IgD-negative memory B cell (primary cell): ENCODE results near the gene KCNB1. TPM values are rescaled to one million over a fixed set of nuclear protein-coding genes. Genes with fewer than 3 reads are reported as not detected.

Experiments used
- H3K27ac Mint-ChIP-seq, 3 donors: one replicate each; pipeline ENCODE4 v1.8.0; 2020 to 2022; ENCODE audit warnings: mild to moderate bottlenecking in 3 of 3, mixed read lengths in 3 of 3, moderate library complexity in 1 of 3
- H3K27me3 Mint-ChIP-seq: one replicate; pipeline ENCODE4 v1.8.0; 2021; ENCODE audit warnings: mixed read lengths
- H3K36me3 Mint-ChIP-seq: one replicate; pipeline ENCODE4 v1.8.0; 2020; ENCODE audit warnings: mild to moderate bottlenecking, mixed read lengths
- H3K4me1 Mint-ChIP-seq, 3 donors: one replicate each; pipeline ENCODE4 v1.8.0; 2020 to 2022; ENCODE audit warnings: mixed read lengths in 3 of 3, mild to moderate bottlenecking in 1 of 3
- H3K4me3 Mint-ChIP-seq, 4 donors: one replicate each; pipeline ENCODE4 v1.8.0; 2020 to 2022; ENCODE audit warnings: mild to moderate bottlenecking in 4 of 4, mixed read lengths in 4 of 4, moderate library complexity in 3 of 4
- H3K9me3 Mint-ChIP-seq, 3 donors: one replicate each; pipeline ENCODE4 v1.8.0; 2020 to 2021; ENCODE audit warnings: mixed read lengths in 3 of 3, mild to moderate bottlenecking in 1 of 3
- polyA plus RNA-seq: library from polyadenylated mRNA; unstranded; fragments of 300-500 nt; fragmentation: Illumina TruSeq; gene quantifications from one replicate; pipeline ENCODE4 v1.2.3, GENCODE V29; 2021

Gene KCNB1
- polyA plus RNA-seq: not detected

GRCh38 chr20:49482621-49483017, at the start of gene KCNB1:
Gene KCNB1, minus strand, starts transcription at chr20:49482668. Its CDS starts 188 bp downstream, at chr20:49482480.
- peaks cover 2% of the 10 kb centered on the region for H3K36me3 Mint-ChIP-seq
- H3K4me1 Mint-ChIP-seq: peaks cover 3 to 5% (median 5%) of the 10 kb centered on the region in 3 donors
- peaks cover 44% of the 10 kb centered on the region for H3K27me3 Mint-ChIP-seq
- H3K4me3 Mint-ChIP-seq: peak within 1 kb of the TSS in 1 of 4 donors; percentile 45
- H3K27ac Mint-ChIP-seq: no peak within 1 kb of the TSS
- H3K9me3 Mint-ChIP-seq: peaks cover 0 to 7% (median 0%) of the 10 kb centered on the region in 3 donors

- Mint-ChIP-seq H3K4me1 (peaks cover 2 to 5% (median 3%) of the 10 kb centered on the region in 3 donors), H3K36me3 (no peaks in the 10 kb centered on the region), H3K27ac (no peak overlapping the region)
Measured at GRCh38 chr20:49529470-49529869, 47.0 kb upstream of the KCNB1 start.

GRCh38 chr20:49526568-49526967, 44.1 kb upstream of the KCNB1 start:
- Mint-ChIP-seq H3K9me3 (peaks cover 0 to 17% (median 12%) of the 10 kb centered on the region in 3 donors), H3K27ac (no peak overlapping the region), H3K4me1 (no peaks in the 10 kb centered on the region), H3K4me3 (no peak overlapping the region), H3K36me3 (no peaks in the 10 kb centered on the region), H3K27me3 (peaks cover 24% of the 10 kb centered on the region)

More at GRCh38 chr20:49529470-49529869, 47.0 kb upstream of the KCNB1 start:
- H3K4me3 Mint-ChIP-seq: no peak overlapping the region
- H3K9me3 Mint-ChIP-seq: peaks cover 0 to 5% (median 4%) of the 10 kb centered on the region in 3 donors
- H3K27me3 Mint-ChIP-seq: peaks cover 13% of the 10 kb centered on the region

GRCh38 chr20:49526056-49526455, 43.6 kb upstream of the KCNB1 start:
- Mint-ChIP-seq H3K27ac (no peak overlapping the region), H3K9me3 (peaks cover 0 to 17% (median 12%) of the 10 kb centered on the region in 3 donors), H3K4me3 (no peak overlapping the region), H3K4me1 (no peaks in the 10 kb centered on the region), H3K27me3 (peaks cover 25% of the 10 kb centered on the region), H3K36me3 (no peaks in the 10 kb centered on the region)

GRCh38 chr20:49523767-49524360, 41.4 kb upstream of the KCNB1 start:
- H3K27me3 Mint-ChIP-seq: peaks cover 29% of the 10 kb centered on the region
- H3K27ac Mint-ChIP-seq: no peak overlapping the region
- H3K4me3 Mint-ChIP-seq: peak overlapping the region in 1 of 4 donors; percentile 42
- H3K4me1 Mint-ChIP-seq: no peaks in the 10 kb centered on the region
- H3K9me3 Mint-ChIP-seq: peaks cover 0 to 17% (median 12%) of the 10 kb centered on the region in 3 donors
- no peaks in the 10 kb centered on the region for H3K36me3 Mint-ChIP-seq

- Mint-ChIP-seq H3K4me3 (no peak overlapping the region), H3K27ac (no peak overlapping the region), H3K27me3 (peaks cover 38% of the 10 kb centered on the region), H3K4me1 (no peaks in the 10 kb centered on the region), H3K36me3 (no peaks in the 10 kb centered on the region), H3K9me3 (peaks cover 0 to 17% (median 12%) of the 10 kb centered on the region in 3 donors)
Measured at GRCh38 chr20:49521356-49521755, 38.9 kb upstream of the KCNB1 start.

GRCh38 chr20:49519777-49520359, 37.4 kb upstream of the KCNB1 start:
- H3K27me3 Mint-ChIP-seq: peaks cover 32% of the 10 kb centered on the region
- no peaks in the 10 kb centered on the region for H3K4me1 Mint-ChIP-seq
- peaks cover 0 to 16% (median 11%) of the 10 kb centered on the region in 3 donors for H3K9me3 Mint-ChIP-seq
- no peaks in the 10 kb centered on the region for H3K36me3 Mint-ChIP-seq
- H3K4me3 Mint-ChIP-seq: peak overlapping the region in 1 of 4 donors; percentile 12
- no peak overlapping the region for H3K27ac Mint-ChIP-seq

GRCh38 chr20:49519212-49519712, 36.8 kb upstream of the KCNB1 start:
- H3K36me3 Mint-ChIP-seq: no peaks in the 10 kb centered on the region
- no peak overlapping the region for H3K27ac Mint-ChIP-seq
- H3K27me3 Mint-ChIP-seq: peaks cover 29% of the 10 kb centered on the region
- H3K4me3 Mint-ChIP-seq: no peak overlapping the region
- H3K4me1 Mint-ChIP-seq: no peaks in the 10 kb centered on the region
- H3K9me3 Mint-ChIP-seq: peaks cover 0 to 10% (median 8%) of the 10 kb centered on the region in 3 donors

GRCh38 chr20:49518576-49518975, 36.1 kb upstream of the KCNB1 start:
- Mint-ChIP-seq H3K27ac (no peak overlapping the region), H3K9me3 (peaks cover 0 to 8% (median 8%) of the 10 kb centered on the region in 3 donors), H3K4me3 (no peak overlapping the region), H3K27me3 (peaks cover 29% of the 10 kb centered on the region), H3K4me1 (no peaks in the 10 kb centered on the region), H3K36me3 (no peaks in the 10 kb centered on the region)

- Mint-ChIP-seq H3K27ac (no peak overlapping the region), H3K36me3 (no peaks in the 10 kb centered on the region), H3K9me3 (peaks cover 0 to 8% (median 5%) of the 10 kb centered on the region in 3 donors), H3K4me3 (no peak overlapping the region), H3K27me3 (peaks cover 27% of the 10 kb centered on the region), H3K4me1 (no peaks in the 10 kb centered on the region)
Measured at GRCh38 chr20:49517805-49518100, 35.3 kb upstream of the KCNB1 start.

- Mint-ChIP-seq H3K27ac (no peak overlapping the region), H3K9me3 (peaks cover 0 to 5% (median 5%) of the 10 kb centered on the region in 3 donors), H3K36me3 (no peaks in the 10 kb centered on the region), H3K4me3 (no peak overlapping the region), H3K4me1 (no peaks in the 10 kb centered on the region), H3K27me3 (peaks cover 22% of the 10 kb centered on the region)
Measured at GRCh38 chr20:49516916-49517804, 34.7 kb upstream of the KCNB1 start.

GRCh38 chr20:49515586-49515985, 33.1 kb upstream of the KCNB1 start:
- Mint-ChIP-seq H3K27ac (no peak overlapping the region), H3K27me3 (peaks cover 23% of the 10 kb centered on the region), H3K36me3 (no peaks in the 10 kb centered on the region), H3K4me1 (no peaks in the 10 kb centered on the region), H3K4me3 (no peak overlapping the region), H3K9me3 (no peaks in the 10 kb centered on the region)

- H3K4me3 Mint-ChIP-seq: no peak overlapping the region
- H3K9me3 Mint-ChIP-seq: peaks cover 0 to 2% (median 0%) of the 10 kb centered on the region in 3 donors
- no peak overlapping the region for H3K27ac Mint-ChIP-seq
- H3K36me3 Mint-ChIP-seq: no peaks in the 10 kb centered on the region
- H3K27me3 Mint-ChIP-seq: peaks cover 30% of the 10 kb centered on the region
- H3K4me1 Mint-ChIP-seq: peaks cover 0 to 3% (median 2%) of the 10 kb centered on the region in 3 donors
Measured at GRCh38 chr20:49513517-49513916, 31.0 kb upstream of the KCNB1 start.

- Mint-ChIP-seq H3K27ac (no peak overlapping the region), H3K4me1 (peaks cover 0 to 4% (median 3%) of the 10 kb centered on the region in 3 donors), H3K27me3 (peaks cover 30% of the 10 kb centered on the region), H3K36me3 (no peaks in the 10 kb centered on the region), H3K9me3 (peaks cover 0 to 2% (median 0%) of the 10 kb centered on the region in 3 donors), H3K4me3 (no peak overlapping the region)
Measured at GRCh38 chr20:49513009-49513408, 30.5 kb upstream of the KCNB1 start.
